Neural progenitor cell (in vitro differentiated cells): ENCODE measurements around the gene PLXNB1. TPM values are rescaled to one million over a fixed set of nuclear protein-coding genes. Genes with fewer than 3 reads are reported as not detected.

Experiments used
- DNase-seq: peaks from one replicate; pipeline ENCODE4 v3.0.0-alpha.2; 2016; ENCODE audit warnings: low spot score
- H2AFZ ChIP-seq: fragments of 200-600 bp; sonication (generic); replicated peaks from 2 replicates; pipeline ENCODE4 v1.6.1; 2016; ENCODE audit warnings: antibody characterized with exemption
- H3F3A ChIP-seq: fragments of 200-600 bp; sonication (generic); 2 replicates; pipeline ENCODE4 v1.6.1; 2016; ENCODE audit warnings: antibody characterized with exemption, low read depth
- H3K27ac ChIP-seq: fragments of 200-600 bp; sonication (generic); 2 replicates; pipeline ENCODE4 v1.5.1; 2016; ENCODE audit warnings: mild to moderate bottlenecking
- H3K27me3 ChIP-seq: fragments of 200-600 bp; sonication (generic); 2 replicates; pipeline ENCODE4 v1.6.1; 2016; ENCODE audit warnings: mild to moderate bottlenecking, moderate library complexity
- H3K36me3 ChIP-seq: fragments of 200-600 bp; sonication (generic); 2 replicates; pipeline ENCODE4 v1.5.1; 2016
- H3K4me1 ChIP-seq: fragments of 200-600 bp; sonication (generic); 2 replicates; pipeline ENCODE4 v1.6.1; 2016; ENCODE audit warnings: mixed run types
- H3K4me2 ChIP-seq: fragments of 200-600 bp; sonication (generic); 2 replicates; pipeline ENCODE4 v1.6.1; 2016
- H3K4me3 ChIP-seq: fragments of 200-600 bp; sonication (generic); 2 replicates; pipeline ENCODE4 v1.5.1; 2016
- H3K79me2 ChIP-seq: fragments of 200-600 bp; sonication (generic); 2 replicates; pipeline ENCODE4 v1.6.1; 2016; ENCODE audit warnings: low read depth
- H3K9ac ChIP-seq: fragments of 200-600 bp; sonication (generic); 2 replicates; pipeline ENCODE4 v1.6.1; 2016
- H3K9me3 ChIP-seq: fragments of 200-600 bp; sonication (generic); 2 replicates; pipeline ENCODE4 v1.5.1; 2016; ENCODE audit warnings: low read depth
- H4K20me1 ChIP-seq: fragments of 200-600 bp; sonication (generic); 2 replicates; pipeline ENCODE4 v1.6.1; 2016; ENCODE audit warnings: low read depth
- H3K27ac Mint-ChIP-seq: 3 replicates; pipeline ENCODE4 v1.8.0; 2021; ENCODE audit warnings: mixed read lengths
- H3K27me3 Mint-ChIP-seq: 2 replicates; pipeline ENCODE4 v1.8.0; 2022; ENCODE audit warnings: low read depth, mild to moderate bottlenecking, inconsistent platforms, moderate library complexity, mixed read lengths; ENCODE audit not compliant: insufficient read depth
- H3K36me3 Mint-ChIP-seq: 3 replicates; pipeline ENCODE4 v1.8.0; 2021; ENCODE audit warnings: mixed read lengths
- H3K4me1 Mint-ChIP-seq: 3 replicates; pipeline ENCODE4 v1.8.0; 2021; ENCODE audit warnings: mixed read lengths
- H3K4me3 Mint-ChIP-seq: 3 replicates; pipeline ENCODE4 v1.8.0; 2021; ENCODE audit warnings: mild to moderate bottlenecking, moderate library complexity, mixed read lengths
- H3K9me3 Mint-ChIP-seq: 3 replicates; pipeline ENCODE4 v1.8.0; 2020; ENCODE audit warnings: mixed read lengths
- EZH2 ChIP-seq: fragments of 200-600 bp; sonication (generic); IDR thresholded peaks from 2 replicates; pipeline ENCODE4 v1.6.1; 2017; ENCODE audit warnings: antibody characterized with exemption, mild to moderate bottlenecking, moderate library complexity
- EZH2phosphoT487 ChIP-seq: fragments of 200-600 bp; sonication (generic); IDR thresholded peaks from 2 replicates; pipeline ENCODE4 v1.6.1; 2017; ENCODE audit warnings: antibody characterized with exemption
- total RNA-seq: library from RNA; depleted of rRNA; stranded (reverse); fragments of >200 nt; gene quantifications from 2 replicates; pipeline ENCODE4 v1.2.3, GENCODE V29; 2015; ENCODE audit warnings: low replicate concordance
- TF ChIP-seq, protein P1 (sequence below): fragments of 200-600 bp; sonication (generic); IDR thresholded peaks from 2 replicates; pipeline ENCODE4 v1.5.1; 2017; ENCODE audit warnings: antibody characterized with exemption, mild to moderate bottlenecking

PLXNB1 gene
- total RNA-seq, 1 donor from 2014 or later = 53.6 TPM

GRCh38 chr3:48437812-48438211 is 7.9 kb upstream of the PLXNB1 start:
- Mint-ChIP-seq H3K9me3 (no peaks in the 10 kb centered on the region), H3K36me3 (peaks cover 6% of the 10 kb centered on the region), H3K4me1 (peaks cover 27% of the 10 kb centered on the region), H3K27ac (no peak overlapping the region), H3K4me3 (no peak overlapping the region), H3K27me3 (no peaks in the 10 kb centered on the region)
- Histone ChIP-seq H3K36me3 (no peaks in the 10 kb centered on the region), H3K4me2 (no peak overlapping the region), H4K20me1 (peaks cover 16% of the 10 kb centered on the region), H3K9me3 (no peaks in the 10 kb centered on the region), H3K27ac (no peak overlapping the region), H3F3A (peaks cover 57% of the 10 kb centered on the region), H3K9ac (no peak overlapping the region), H3K4me1 (peaks cover 21% of the 10 kb centered on the region), H2AFZ (no peak overlapping the region), H3K4me3 (no peak overlapping the region), H3K79me2 (peaks cover 60% of the 10 kb centered on the region), H3K27me3 (no peaks in the 10 kb centered on the region)
- TF ChIP-seq EZH2phosphoT487 (no peak), EZH2 (no peak)
- TF ChIP-seq, protein P1, sequence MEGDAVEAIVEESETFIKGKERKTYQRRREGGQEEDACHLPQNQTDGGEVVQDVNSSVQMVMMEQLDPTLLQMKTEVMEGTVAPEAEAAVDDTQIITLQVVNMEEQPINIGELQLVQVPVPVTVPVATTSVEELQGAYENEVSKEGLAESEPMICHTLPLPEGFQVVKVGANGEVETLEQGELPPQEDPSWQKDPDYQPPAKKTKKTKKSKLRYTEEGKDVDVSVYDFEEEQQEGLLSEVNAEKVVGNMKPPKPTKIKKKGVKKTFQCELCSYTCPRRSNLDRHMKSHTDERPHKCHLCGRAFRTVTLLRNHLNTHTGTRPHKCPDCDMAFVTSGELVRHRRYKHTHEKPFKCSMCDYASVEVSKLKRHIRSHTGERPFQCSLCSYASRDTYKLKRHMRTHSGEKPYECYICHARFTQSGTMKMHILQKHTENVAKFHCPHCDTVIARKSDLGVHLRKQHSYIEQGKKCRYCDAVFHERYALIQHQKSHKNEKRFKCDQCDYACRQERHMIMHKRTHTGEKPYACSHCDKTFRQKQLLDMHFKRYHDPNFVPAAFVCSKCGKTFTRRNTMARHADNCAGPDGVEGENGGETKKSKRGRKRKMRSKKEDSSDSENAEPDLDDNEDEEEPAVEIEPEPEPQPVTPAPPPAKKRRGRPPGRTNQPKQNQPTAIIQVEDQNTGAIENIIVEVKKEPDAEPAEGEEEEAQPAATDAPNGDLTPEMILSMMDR = no peak
- no peak for DNase-seq

- Histone ChIP-seq H3K27me3 (no peaks in the 10 kb centered on the region), H3K36me3 (no peaks in the 10 kb centered on the region), H3K79me2 (peaks cover 51% of the 10 kb centered on the region), H2AFZ (no peak overlapping the region), H3K27ac (no peak overlapping the region), H3K4me2 (no peak overlapping the region), H3K9me3 (no peaks in the 10 kb centered on the region), H4K20me1 (peaks cover 13% of the 10 kb centered on the region), H3K9ac (no peak overlapping the region), H3K4me1 (peaks cover 26% of the 10 kb centered on the region), H3F3A (peaks cover 58% of the 10 kb centered on the region), H3K4me3 (no peak overlapping the region)
- H3K4me3 Mint-ChIP-seq = no peak overlapping the region
- H3K36me3 Mint-ChIP-seq = peaks cover 4% of the 10 kb centered on the region
- no peak overlapping the region for H3K27ac Mint-ChIP-seq
- peaks cover 27% of the 10 kb centered on the region for H3K4me1 Mint-ChIP-seq
- no peaks in the 10 kb centered on the region for H3K9me3 Mint-ChIP-seq
- no peak for TF ChIP-seq EZH2
- TF ChIP-seq, protein P1 = no peak
- TF ChIP-seq EZH2phosphoT487 = no peak
- H3K27me3 Mint-ChIP-seq = no peaks in the 10 kb centered on the region
- DNase-seq = no peak
Observed at GRCh38 chr3:48436855-48437254, 7.0 kb upstream of the PLXNB1 start.

DNA sequence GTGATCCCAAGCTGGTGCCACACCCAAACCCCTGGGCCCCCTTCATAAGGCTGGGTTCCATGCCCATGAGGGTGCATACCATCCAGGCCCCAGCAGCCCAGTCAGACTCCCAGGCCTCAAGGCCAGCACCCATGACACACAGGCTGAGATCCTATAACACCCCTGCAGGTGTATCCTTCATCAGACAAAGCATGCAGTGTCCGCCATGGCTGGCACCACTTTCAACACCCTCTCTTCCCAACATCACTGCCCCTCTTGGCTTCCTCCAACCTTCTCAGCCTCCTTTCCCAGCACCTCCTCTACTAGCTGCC is 6.5 kb upstream of the PLXNB1 start:
- Histone ChIP-seq H3K9ac (no peak overlapping the region), H3K4me3 (no peak overlapping the region), H3K4me2 (no peak overlapping the region), H2AFZ (no peak overlapping the region), H3K9me3 (no peaks in the 10 kb centered on the region), H3K27me3 (no peaks in the 10 kb centered on the region), H3K27ac (no peak overlapping the region), H3K36me3 (no peaks in the 10 kb centered on the region), H4K20me1 (peaks cover 9% of the 10 kb centered on the region), H3K79me2 (peaks cover 47% of the 10 kb centered on the region), H3K4me1 (peaks cover 21% of the 10 kb centered on the region), H3F3A (peaks cover 57% of the 10 kb centered on the region)
- Mint-ChIP-seq H3K9me3 (no peaks in the 10 kb centered on the region), H3K27me3 (no peaks in the 10 kb centered on the region), H3K4me1 (peaks cover 25% of the 10 kb centered on the region), H3K36me3 (peaks cover 5% of the 10 kb centered on the region), H3K27ac (no peak overlapping the region), H3K4me3 (no peak overlapping the region)
- TF ChIP-seq EZH2 = no peak
- TF ChIP-seq, protein P1 = no peak
- no peak for DNase-seq
